NB4 (cell line): ENCODE results near the gene COMT.
A peak's percentile ranks its signal among the peaks of the same experiment; 100 is the strongest.

Experiments used
- DNase-seq: peaks from one replicate; pipeline ENCODE4 v3.0.0; 2010; ENCODE audit warnings: low read depth
- H3K4me3 ChIP-seq: one replicate; pipeline ENCODE4 v1.5.1; 2011; ENCODE audit warnings: mild to moderate bottlenecking, low read depth, low read length, moderate library complexity
- MYC ChIP-seq: IDR thresholded peaks from 2 replicates; pipeline ENCODE4 v1.6.1; 2011; ENCODE audit warnings: low read depth, low read length
- POLR2A ChIP-seq: IDR thresholded peaks from 2 replicates; pipeline ENCODE4 v1.6.1; 2011; ENCODE audit warnings: mild to moderate bottlenecking; ENCODE audit not compliant: insufficient read length; ENCODE audit errors: extremely low read depth
- TF ChIP-seq, protein P1 (sequence below): IDR thresholded peaks from one replicate; pipeline ENCODE4 v1.5.1; 2012; ENCODE audit warnings: low read depth, low read length
- TF ChIP-seq, protein P2 (sequence below): IDR thresholded peaks from 2 replicates; pipeline ENCODE4 v1.6.1; 2011; ENCODE audit warnings: low read depth, low read length

Gene COMT

DNA sequence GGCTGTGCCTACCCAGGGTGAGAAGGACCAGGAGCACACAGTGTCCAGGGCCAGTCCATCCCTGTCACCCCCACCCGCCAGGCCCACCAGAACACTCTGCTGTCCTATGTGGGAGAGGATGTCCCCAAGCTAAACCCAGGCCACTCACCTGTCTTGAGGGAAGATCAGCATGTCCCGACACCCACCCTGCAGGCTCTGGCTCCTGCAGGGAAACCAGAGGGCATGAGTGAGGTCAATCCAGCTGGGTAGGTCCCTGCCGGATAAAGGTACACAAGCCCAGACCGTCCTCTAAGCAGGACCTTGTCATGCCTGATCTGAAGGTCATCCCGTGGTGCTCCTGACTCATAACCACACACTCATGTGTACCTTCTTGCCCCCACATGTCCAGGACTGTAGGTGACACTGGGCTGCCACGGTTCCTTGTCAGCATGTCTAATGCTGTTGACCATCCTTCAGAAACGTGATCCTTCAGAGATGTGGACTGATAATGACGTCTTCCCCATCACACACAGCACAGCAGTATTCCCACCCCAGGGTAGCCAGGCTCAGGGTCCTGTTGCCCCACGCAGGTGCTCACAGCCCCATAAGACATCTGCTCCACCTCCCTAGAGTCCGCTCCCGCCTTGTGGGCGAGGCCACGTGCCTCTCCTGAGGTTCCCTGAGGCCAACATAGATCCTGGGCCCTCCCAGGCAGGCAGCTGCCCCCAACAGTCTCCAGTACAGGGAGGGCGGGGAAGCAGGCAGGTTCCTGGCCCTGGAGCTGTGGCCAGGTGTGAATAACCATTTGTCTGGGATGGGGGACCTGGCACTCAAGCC is 68.9 kb downstream of the COMT start:
- no peak overlapping the region for H3K4me3 ChIP-seq
- TF ChIP-seq MYC = no peak
- TF ChIP-seq, protein P1, sequence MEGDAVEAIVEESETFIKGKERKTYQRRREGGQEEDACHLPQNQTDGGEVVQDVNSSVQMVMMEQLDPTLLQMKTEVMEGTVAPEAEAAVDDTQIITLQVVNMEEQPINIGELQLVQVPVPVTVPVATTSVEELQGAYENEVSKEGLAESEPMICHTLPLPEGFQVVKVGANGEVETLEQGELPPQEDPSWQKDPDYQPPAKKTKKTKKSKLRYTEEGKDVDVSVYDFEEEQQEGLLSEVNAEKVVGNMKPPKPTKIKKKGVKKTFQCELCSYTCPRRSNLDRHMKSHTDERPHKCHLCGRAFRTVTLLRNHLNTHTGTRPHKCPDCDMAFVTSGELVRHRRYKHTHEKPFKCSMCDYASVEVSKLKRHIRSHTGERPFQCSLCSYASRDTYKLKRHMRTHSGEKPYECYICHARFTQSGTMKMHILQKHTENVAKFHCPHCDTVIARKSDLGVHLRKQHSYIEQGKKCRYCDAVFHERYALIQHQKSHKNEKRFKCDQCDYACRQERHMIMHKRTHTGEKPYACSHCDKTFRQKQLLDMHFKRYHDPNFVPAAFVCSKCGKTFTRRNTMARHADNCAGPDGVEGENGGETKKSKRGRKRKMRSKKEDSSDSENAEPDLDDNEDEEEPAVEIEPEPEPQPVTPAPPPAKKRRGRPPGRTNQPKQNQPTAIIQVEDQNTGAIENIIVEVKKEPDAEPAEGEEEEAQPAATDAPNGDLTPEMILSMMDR = no peak
- no peak for TF ChIP-seq POLR2A
- TF ChIP-seq, protein P2, sequence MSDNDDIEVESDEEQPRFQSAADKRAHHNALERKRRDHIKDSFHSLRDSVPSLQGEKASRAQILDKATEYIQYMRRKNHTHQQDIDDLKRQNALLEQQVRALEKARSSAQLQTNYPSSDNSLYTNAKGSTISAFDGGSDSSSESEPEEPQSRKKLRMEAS = no peak
- DNase-seq = no peak

DNA sequence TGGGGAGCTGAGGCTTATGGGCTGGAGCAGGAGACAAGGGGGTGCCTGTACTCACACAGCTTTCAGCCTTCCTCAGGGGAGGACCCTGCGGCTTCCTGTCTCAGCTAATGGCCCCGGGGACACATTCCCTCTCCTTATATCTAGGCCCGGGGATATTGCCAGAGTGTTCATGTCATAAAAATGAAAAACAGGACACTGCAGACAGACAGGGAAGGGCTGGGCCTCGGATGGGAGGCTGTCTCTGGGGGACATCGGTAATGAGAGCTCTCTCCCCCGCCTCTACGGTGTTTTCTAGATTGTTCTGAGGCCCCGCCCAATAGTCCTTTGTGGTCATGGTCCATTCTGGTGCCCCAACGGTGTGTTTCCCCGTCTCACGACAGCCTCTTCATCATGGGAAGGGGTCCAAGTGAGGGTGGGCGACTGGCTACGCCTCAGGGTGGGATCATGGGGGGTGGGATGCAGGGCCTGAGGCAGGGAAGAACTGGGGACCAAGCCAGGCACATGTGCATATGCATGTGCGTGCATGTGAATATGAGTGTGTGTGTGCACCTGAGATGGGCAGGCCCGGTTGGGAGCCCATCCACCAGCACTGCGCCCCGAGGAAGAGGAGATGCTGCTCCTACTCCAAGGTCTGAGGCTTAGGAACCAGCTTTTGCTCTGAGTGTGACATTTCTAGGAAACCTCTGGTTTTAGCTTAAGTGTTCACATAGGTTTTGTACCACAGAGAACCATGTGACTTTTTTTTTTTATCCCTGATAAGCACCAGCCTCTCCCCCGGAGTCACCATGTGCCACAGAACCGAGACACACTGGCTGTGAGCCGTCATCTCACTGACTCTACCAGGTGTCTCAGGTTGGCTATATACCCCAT is 69.8 kb downstream of the COMT start:
- no peak for DNase-seq
- no peak for TF ChIP-seq MYC
- TF ChIP-seq, protein P1 = no peak
- no peak for TF ChIP-seq POLR2A
- TF ChIP-seq, protein P2 = no peak

DNA sequence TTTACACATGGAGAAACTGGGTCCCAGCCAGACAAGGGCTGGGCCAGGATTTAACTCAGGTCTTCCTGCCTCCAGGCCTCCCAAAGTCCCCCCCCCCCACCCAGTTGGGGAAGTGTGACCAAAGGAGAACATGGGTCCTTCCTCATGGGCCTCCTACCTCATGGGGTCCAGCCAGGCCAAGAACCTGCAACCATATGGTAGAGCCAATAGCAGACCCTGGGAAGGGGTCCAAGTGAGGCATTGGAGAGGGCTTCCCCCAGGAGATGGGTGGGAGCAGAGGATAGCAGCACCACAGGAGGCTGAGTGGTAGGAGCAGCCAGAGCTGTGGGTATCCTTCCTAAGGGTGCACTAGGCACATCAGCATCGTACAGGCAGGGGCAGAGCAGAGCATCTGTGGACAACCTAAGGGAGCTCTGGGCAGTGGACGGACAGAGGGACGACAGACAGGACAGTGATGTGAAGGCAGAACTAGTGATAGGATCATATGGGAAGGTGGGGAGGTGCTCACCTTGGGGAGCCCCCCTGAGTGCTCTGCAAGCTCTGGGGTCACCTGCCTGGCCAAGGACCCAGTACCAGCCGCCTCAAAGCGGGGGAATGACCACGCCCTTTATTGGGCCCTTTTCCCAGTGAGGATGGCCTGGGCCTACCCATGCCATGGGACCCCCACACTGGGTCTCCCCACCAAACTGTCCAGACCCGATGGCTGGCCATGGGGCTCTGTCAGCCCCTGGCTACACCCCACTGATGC is 70.6 kb downstream of the COMT start:
- no peak overlapping the region for H3K4me3 ChIP-seq
- no peak for DNase-seq
- TF ChIP-seq, protein P1 = no peak
- TF ChIP-seq POLR2A (no peak), MYC (no peak)
- TF ChIP-seq, protein P2 = no peak

More for the DNA sequence above, 69.8 kb downstream of the COMT start:
- H3K4me3 ChIP-seq = no peak overlapping the region

DNA sequence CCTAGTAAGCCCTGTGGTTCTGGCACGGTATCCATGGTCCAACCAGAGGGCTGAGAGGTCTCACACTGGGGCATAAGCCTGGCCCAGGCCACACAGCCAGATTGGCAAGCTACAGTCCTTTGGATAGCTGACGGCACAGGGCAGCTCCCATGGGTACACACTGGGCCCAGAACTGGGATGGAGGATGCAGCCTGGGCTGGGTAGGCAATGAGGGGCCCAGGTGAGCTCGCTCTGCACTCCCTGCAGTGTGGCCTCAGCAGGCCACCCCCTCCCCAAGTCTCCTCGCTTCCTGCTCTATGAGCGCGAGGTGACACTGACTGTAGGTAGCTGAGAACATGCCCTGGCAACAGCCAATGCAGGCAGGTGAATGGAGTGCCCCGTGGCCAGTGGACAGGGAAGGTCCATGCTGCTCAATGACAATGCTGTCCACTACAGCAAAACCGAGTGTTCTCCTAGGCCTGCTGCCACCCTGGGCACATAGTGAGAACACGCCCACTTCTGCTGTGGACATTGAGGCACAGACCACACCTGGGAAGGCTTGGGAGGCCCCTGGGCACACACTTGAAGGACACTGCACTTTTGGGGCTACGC is 71.3 kb downstream of the COMT start:
- H3K4me3 ChIP-seq = no peak overlapping the region
- no peak for DNase-seq
- TF ChIP-seq, protein P2 = no peak
- TF ChIP-seq MYC (no peak), POLR2A (no peak)
- TF ChIP-seq, protein P1 = no peak

DNA sequence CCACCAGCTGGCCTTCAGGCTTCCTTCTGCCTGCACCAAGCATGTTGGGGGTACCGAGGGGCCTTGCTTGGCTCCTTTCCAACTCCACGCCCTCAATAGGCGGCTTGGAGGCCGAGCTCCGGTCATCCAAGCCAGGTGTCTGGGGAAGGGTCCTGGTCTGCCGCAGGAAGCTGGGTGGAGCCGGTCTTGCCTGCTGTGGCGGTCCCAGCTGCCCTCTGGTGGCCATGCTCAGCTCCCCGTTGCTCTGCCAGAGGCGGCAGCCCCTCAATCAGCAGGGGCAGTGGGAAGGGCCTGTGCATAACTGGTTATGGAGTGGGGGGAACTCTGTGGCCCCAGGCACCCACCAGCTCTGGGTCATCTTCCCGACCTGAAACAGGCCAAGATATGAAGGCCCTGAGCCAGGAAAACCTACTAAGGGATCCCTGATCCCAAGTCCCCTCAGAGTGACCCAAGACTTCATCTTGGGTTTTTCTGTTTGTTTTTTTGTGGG is 71.9 kb downstream of the COMT start:
- peak; percentile 46 for DNase-seq
- TF ChIP-seq, protein P2 = no peak
- TF ChIP-seq, protein P1 = peak; percentile 53
- H3K4me3 ChIP-seq = no peak overlapping the region
